IPS-18c (cell line): ENCODE results near the gene EGFL7.

ENCODE experiments used
- H3K4me3 ChIP-seq: 2 replicates; pipeline ENCODE4 v1.7.0; 2013; ENCODE audit warnings: low read depth, mild to moderate bottlenecking, low read length, moderate library complexity; ENCODE audit not compliant: insufficient read depth
- H3K9me3 ChIP-seq: one replicate; pipeline ENCODE4 v1.6.1; 2013; ENCODE audit warnings: mild to moderate bottlenecking, low read length, moderate library complexity; ENCODE audit not compliant: control insufficient read depth, insufficient read depth

EGFL7 gene

GRCh38 chr9:136654820-136655535 is 7.7 kb upstream of the EGFL7 start:
- Histone ChIP-seq H3K4me3 (no peak overlapping the region), H3K9me3 (no peaks in the 10 kb centered on the region)

GRCh38 chr9:136655536-136656182 is 7.1 kb upstream of the EGFL7 start:
- no peaks in the 10 kb centered on the region for H3K9me3 ChIP-seq
- no peak overlapping the region for H3K4me3 ChIP-seq

GRCh38 chr9:136656183-136656738 is 6.5 kb upstream of the EGFL7 start:
- no peak overlapping the region for H3K4me3 ChIP-seq

GRCh38 chr9:136656795-136657611 is 5.7 kb upstream of the EGFL7 start:
- H3K4me3 ChIP-seq, result no peak overlapping the region

More at GRCh38 chr9:136656183-136656738, 6.5 kb upstream of the EGFL7 start:
- H3K9me3 ChIP-seq, result no peaks in the 10 kb centered on the region

GRCh38 chr9:136657974-136658848 is 4.5 kb upstream of the EGFL7 start:
- H3K4me3 ChIP-seq, result no peak overlapping the region
- no peaks in the 10 kb centered on the region for H3K9me3 ChIP-seq

More at GRCh38 chr9:136656795-136657611, 5.7 kb upstream of the EGFL7 start:
- no peaks in the 10 kb centered on the region for H3K9me3 ChIP-seq

GRCh38 chr9:136658849-136659535 is 3.7 kb upstream of the EGFL7 start:
- no peaks in the 10 kb centered on the region for H3K9me3 ChIP-seq
- H3K4me3 ChIP-seq, result no peak overlapping the region

GRCh38 chr9:136659861-136660784 is 2.6 kb upstream of the EGFL7 start:
- H3K4me3 ChIP-seq, result no peak overlapping the region
- H3K9me3 ChIP-seq, result no peaks in the 10 kb centered on the region

- no peak overlapping the region for H3K4me3 ChIP-seq
- no peaks in the 10 kb centered on the region for H3K9me3 ChIP-seq
These were observed 1.7 kb upstream of the EGFL7 start for GRCh38 chr9:136660971-136661550.

GRCh38 chr9:136661641-136662325 is 933 bp upstream of the EGFL7 start:
- no peaks in the 10 kb centered on the region for H3K9me3 ChIP-seq
- no peak overlapping the region for H3K4me3 ChIP-seq

- no peak overlapping the region for H3K4me3 ChIP-seq
These were observed 425 bp upstream of the EGFL7 start for GRCh38 chr9:136662326-136662655.

GRCh38 chr9:136664000-136664915 is 1.5 kb downstream of the EGFL7 start:
- H3K9me3 ChIP-seq, result no peaks in the 10 kb centered on the region
- H3K4me3 ChIP-seq, result no peak overlapping the region

More at GRCh38 chr9:136662326-136662655, 425 bp upstream of the EGFL7 start:
- H3K9me3 ChIP-seq, result no peaks in the 10 kb centered on the region

- H3K4me3 ChIP-seq, result peak overlapping the region; percentile 40; the same call in 1 of the 2 replicates
- H3K9me3 ChIP-seq, result no peaks in the 10 kb centered on the region
These were observed 2.5 kb downstream of the EGFL7 start for GRCh38 chr9:136665111-136665703.

GRCh38 chr9:136665704-136666371 is 3.1 kb downstream of the EGFL7 start:
- H3K4me3 ChIP-seq, result peak overlapping the region; percentile 40
- no peaks in the 10 kb centered on the region for H3K9me3 ChIP-seq
